ENCODE data around the gene ATOH1. TPM values are rescaled to one million over a fixed set of nuclear protein-coding genes. Genes with fewer than 3 reads are reported as not detected.

Gene ATOH1
- total and polyA plus RNA-seq, 2 experiments from 2014 or later: 0.24 to 0.69 TPM

DNA sequence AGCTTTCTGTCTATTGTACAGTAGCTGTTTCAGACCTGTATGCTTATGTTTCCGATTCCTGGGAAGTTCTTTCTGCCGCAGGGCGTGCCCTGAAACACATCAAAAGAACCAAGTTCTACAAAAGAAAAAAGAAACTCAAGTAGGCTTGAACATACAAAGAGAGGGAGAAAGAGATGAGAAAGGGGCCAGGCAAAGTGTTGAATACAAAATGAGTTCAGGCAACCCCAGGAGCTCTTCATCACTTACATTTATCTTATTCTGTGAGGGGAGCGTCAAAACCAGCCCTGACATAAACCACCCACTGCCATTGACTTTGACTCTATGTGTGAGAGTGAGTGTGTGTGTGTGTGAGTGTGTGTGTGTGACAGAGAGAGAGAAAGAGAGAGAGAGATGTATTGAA is 26.5 kb upstream of the ATOH1 start (continued):
- TF ChIP-seq, protein P1, sequence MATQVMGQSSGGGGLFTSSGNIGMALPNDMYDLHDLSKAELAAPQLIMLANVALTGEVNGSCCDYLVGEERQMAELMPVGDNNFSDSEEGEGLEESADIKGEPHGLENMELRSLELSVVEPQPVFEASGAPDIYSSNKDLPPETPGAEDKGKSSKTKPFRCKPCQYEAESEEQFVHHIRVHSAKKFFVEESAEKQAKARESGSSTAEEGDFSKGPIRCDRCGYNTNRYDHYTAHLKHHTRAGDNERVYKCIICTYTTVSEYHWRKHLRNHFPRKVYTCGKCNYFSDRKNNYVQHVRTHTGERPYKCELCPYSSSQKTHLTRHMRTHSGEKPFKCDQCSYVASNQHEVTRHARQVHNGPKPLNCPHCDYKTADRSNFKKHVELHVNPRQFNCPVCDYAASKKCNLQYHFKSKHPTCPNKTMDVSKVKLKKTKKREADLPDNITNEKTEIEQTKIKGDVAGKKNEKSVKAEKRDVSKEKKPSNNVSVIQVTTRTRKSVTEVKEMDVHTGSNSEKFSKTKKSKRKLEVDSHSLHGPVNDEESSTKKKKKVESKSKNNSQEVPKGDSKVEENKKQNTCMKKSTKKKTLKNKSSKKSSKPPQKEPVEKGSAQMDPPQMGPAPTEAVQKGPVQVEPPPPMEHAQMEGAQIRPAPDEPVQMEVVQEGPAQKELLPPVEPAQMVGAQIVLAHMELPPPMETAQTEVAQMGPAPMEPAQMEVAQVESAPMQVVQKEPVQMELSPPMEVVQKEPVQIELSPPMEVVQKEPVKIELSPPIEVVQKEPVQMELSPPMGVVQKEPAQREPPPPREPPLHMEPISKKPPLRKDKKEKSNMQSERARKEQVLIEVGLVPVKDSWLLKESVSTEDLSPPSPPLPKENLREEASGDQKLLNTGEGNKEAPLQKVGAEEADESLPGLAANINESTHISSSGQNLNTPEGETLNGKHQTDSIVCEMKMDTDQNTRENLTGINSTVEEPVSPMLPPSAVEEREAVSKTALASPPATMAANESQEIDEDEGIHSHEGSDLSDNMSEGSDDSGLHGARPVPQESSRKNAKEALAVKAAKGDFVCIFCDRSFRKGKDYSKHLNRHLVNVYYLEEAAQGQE (IDR thresholded peaks at IDR 0.05; ENCODE audit: unreplicated experiment): no peak
- TF ChIP-seq, protein P2, sequence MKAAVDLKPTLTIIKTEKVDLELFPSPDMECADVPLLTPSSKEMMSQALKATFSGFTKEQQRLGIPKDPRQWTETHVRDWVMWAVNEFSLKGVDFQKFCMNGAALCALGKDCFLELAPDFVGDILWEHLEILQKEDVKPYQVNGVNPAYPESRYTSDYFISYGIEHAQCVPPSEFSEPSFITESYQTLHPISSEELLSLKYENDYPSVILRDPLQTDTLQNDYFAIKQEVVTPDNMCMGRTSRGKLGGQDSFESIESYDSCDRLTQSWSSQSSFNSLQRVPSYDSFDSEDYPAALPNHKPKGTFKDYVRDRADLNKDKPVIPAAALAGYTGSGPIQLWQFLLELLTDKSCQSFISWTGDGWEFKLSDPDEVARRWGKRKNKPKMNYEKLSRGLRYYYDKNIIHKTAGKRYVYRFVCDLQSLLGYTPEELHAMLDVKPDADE (IDR thresholded peaks at IDR 0.05): no peak
- TF ChIP-seq, protein P3, sequence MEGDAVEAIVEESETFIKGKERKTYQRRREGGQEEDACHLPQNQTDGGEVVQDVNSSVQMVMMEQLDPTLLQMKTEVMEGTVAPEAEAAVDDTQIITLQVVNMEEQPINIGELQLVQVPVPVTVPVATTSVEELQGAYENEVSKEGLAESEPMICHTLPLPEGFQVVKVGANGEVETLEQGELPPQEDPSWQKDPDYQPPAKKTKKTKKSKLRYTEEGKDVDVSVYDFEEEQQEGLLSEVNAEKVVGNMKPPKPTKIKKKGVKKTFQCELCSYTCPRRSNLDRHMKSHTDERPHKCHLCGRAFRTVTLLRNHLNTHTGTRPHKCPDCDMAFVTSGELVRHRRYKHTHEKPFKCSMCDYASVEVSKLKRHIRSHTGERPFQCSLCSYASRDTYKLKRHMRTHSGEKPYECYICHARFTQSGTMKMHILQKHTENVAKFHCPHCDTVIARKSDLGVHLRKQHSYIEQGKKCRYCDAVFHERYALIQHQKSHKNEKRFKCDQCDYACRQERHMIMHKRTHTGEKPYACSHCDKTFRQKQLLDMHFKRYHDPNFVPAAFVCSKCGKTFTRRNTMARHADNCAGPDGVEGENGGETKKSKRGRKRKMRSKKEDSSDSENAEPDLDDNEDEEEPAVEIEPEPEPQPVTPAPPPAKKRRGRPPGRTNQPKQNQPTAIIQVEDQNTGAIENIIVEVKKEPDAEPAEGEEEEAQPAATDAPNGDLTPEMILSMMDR (conservative IDR thresholded peaks at IDR 0.05; ENCODE audit: low read depth in 2 of 2): no peak
- no peak for TF ChIP-seq ZNF114 (CRISPR knock-in tag; IDR thresholded peaks at IDR 0.05)
- no peak for TF ChIP-seq EZH2phosphoT487 (IDR thresholded peaks at IDR 0.05; ENCODE audit: unreplicated experiment)
- no peak for TF ChIP-seq ZNF331 (CRISPR knock-in tag; IDR thresholded peaks at IDR 0.05; ENCODE audit: low read depth)
- no peak for TF ChIP-seq NANOG (IDR thresholded peaks at IDR 0.05; ENCODE audit: borderline replicate concordance)
- no peak for TF ChIP-seq POLR2AphosphoS5 (IDR thresholded peaks at IDR 0.05; ENCODE audit: low read depth)

DNA sequence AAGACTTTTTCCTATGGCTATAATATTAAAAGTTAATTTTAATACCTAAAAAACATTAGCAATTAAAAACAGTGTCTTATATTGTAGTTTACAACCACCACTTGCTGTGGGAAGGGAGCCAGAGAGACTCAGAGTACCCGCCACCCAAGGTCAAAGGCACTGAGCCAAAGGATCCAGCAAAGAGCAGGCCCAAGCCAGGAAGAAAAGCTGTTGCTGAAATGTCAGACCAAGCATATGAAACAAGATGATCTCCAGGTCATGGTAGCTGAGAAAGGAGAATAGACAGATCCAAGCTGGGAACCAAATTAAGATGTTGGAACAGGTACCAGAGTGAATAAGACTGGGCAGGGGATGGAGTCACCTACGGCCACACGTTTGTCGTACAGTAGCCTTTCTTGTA is 18.8 kb upstream of the ATOH1 start:
- no peaks in the 10 kb centered on the region for H3K36me3 ChIP-seq (ENCODE audit: insufficient read depth)
- H3K4me1 ChIP-seq (ENCODE audit: insufficient read depth): peaks cover 15% of the 10 kb centered on the region
- Mint-ChIP-seq H3K27ac (no peak overlapping the region), H3K36me3 (ENCODE audit: low read depth) (no peaks in the 10 kb centered on the region), H3K27me3 (ENCODE audit: insufficient read depth, low read depth, poor library complexity) (no peaks in the 10 kb centered on the region), H3K4me1 (peaks cover 9% of the 10 kb centered on the region), H3K4me3 (no peak overlapping the region), H3K9me3 (no peaks in the 10 kb centered on the region)
- no peaks in the 10 kb centered on the region; the same call in 1 of the 2 replicates for H3K9me2 ChIP-seq (ENCODE audit: insufficient read depth)
- no peak for DNase-seq (ENCODE audit: low spot score)
- ATAC-seq: no peak
- H3K4me2 ChIP-seq: no peak overlapping the region
- H3K27me3 ChIP-seq (ENCODE audit: insufficient read depth): no peaks in the 10 kb centered on the region
- no peaks in the 10 kb centered on the region for H3K79me2 ChIP-seq (replicated peaks; ENCODE audit: insufficient read depth)
- H2AFZ ChIP-seq: no peak overlapping the region
- no peaks in the 10 kb centered on the region for H4K20me1 ChIP-seq (replicated peaks; ENCODE audit: insufficient read depth)
- H3F3A ChIP-seq (replicated peaks; ENCODE audit: low read depth): no peaks in the 10 kb centered on the region
- H3K4me3 ChIP-seq: no peak overlapping the region
- TF ChIP-seq JUNB (IDR thresholded peaks at IDR 0.05; ENCODE audit: unreplicated experiment) (no peak), CREB1 (CRISPR knock-in tag; IDR thresholded peaks at IDR 0.05; ENCODE audit: low read depth) (no peak), ZNF331 (CRISPR knock-in tag; IDR thresholded peaks at IDR 0.05; ENCODE audit: low read depth) (no peak), EZH2 (IDR thresholded peaks at IDR 0.05; ENCODE audit: low read depth, unreplicated experiment) (no peak), NANOG (IDR thresholded peaks at IDR 0.05; ENCODE audit: borderline replicate concordance) (no peak), EZH2phosphoT487 (IDR thresholded peaks at IDR 0.05; ENCODE audit: unreplicated experiment) (no peak), STAT1 (IDR thresholded peaks at IDR 0.05; ENCODE audit: unreplicated experiment) (no peak)
- no peak overlapping the region for H3K27ac ChIP-seq (ENCODE audit: low read depth)
